ENCODE results near the gene TAS2R3.
"Not testable (repeated sequence)": the region's sequence is repeated elsewhere in the genome, so short reads cannot be mapped to it uniquely, and the experiment has no call there.

Gene TAS2R3

GRCh38 chr7:141744131-141744530 lies 19.8 kb upstream of the TAS2R3 start:
- H3K4me3 ChIP-seq (ENCODE audit: low read length): no peak overlapping the region
- TF ChIP-seq ZNF274 (IDR thresholded peaks at IDR 0.05; ENCODE audit: low read depth, low read length): no peak

GRCh38 chr7:141748396-141748795 lies 15.5 kb upstream of the TAS2R3 start:
- no peak for TF ChIP-seq ZNF274 (IDR thresholded peaks at IDR 0.05; ENCODE audit: low read depth, low read length)
- H3K4me3 ChIP-seq (ENCODE audit: low read length): no peak overlapping the region

DNA sequence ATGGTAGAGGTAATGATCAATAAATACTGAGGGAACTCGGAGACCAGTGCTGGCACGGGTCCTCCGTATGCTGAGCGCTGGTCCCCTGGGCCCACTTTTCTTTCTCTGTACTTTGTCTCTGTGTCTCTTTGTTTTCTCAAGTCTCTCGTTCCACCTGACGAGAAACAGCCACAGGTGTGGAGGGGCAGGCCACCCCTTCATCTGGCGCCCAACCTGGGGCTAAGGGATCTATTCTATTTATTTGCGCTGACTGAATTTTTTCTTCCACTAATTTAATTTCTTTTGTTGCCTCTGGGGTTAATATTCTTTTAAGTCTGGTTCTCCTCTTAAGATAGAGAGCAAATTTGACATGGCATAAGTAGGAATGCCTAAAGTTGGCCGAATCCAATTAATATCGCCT lies 12.0 kb upstream of the TAS2R3 start:
- not testable (repeated sequence) for H3K4me3 ChIP-seq (ENCODE audit: low read length)

DNA sequence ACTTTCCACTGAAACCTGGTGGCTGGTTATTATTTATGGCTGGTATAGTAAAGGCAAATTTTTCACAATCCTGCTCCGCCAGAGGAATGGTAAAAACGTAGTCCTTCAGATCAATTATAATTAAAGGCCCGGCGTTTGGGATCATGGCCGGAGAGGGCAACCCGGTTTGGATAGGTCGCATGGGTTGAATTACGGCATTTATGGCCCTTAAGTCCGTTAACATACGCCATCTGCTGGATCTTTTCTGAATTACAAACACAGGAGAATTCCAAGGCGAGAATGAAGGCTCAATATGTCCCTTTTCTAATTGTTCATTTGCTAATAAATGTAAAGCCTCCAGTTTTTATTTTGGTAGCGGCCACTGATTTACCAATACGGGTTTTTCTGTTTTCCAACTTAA lies 11.3 kb upstream of the TAS2R3 start:
- H3K4me3 ChIP-seq (ENCODE audit: low read length): no peak overlapping the region
- no peak for TF ChIP-seq ZNF274 (IDR thresholded peaks at IDR 0.05; ENCODE audit: low read depth, low read length)

GRCh38 chr7:141754939-141755338 lies 9.0 kb upstream of the TAS2R3 start:
- no peak overlapping the region for H3K4me3 ChIP-seq (ENCODE audit: low read length)
- TF ChIP-seq ZNF274 (IDR thresholded peaks at IDR 0.05; ENCODE audit: low read depth, low read length): no peak

- H3K4me3 ChIP-seq (ENCODE audit: low read length): not testable (repeated sequence)
Measured at GRCh38 chr7:141770083-141770583, 6.2 kb downstream of the TAS2R3 start.

DNA sequence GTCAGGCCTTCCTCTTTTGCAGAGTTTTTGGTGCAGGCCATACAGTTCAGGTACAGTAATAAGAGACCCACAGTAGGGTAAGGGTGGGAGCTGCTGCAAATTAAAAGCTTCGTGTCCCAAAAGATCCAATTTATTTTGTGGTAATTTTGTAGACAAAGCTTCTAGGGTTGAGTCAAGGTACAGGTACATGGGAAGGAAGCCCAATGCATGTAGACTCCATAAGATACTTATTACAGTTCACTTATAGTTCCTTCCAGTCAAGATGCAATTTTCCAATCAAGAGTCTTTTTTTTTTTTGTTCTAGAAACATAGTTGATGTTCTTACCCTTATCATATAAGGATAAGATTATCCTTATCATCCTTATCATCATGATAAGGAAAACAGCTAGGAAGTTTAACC lies 12.5 kb downstream of the TAS2R3 start, which contains the start of gene TAS2R4:
Gene TAS2R4, plus strand, starts transcription at position 301 of the 400 bp plus-strand sequence. CDS start 1,815 bp downstream, outside the sequence.
- no peak for TF ChIP-seq ZNF274 (IDR thresholded peaks at IDR 0.05; ENCODE audit: low read depth, low read length)
- H3K4me3 ChIP-seq (ENCODE audit: low read length): no peak within 1 kb of the TSS

DNA sequence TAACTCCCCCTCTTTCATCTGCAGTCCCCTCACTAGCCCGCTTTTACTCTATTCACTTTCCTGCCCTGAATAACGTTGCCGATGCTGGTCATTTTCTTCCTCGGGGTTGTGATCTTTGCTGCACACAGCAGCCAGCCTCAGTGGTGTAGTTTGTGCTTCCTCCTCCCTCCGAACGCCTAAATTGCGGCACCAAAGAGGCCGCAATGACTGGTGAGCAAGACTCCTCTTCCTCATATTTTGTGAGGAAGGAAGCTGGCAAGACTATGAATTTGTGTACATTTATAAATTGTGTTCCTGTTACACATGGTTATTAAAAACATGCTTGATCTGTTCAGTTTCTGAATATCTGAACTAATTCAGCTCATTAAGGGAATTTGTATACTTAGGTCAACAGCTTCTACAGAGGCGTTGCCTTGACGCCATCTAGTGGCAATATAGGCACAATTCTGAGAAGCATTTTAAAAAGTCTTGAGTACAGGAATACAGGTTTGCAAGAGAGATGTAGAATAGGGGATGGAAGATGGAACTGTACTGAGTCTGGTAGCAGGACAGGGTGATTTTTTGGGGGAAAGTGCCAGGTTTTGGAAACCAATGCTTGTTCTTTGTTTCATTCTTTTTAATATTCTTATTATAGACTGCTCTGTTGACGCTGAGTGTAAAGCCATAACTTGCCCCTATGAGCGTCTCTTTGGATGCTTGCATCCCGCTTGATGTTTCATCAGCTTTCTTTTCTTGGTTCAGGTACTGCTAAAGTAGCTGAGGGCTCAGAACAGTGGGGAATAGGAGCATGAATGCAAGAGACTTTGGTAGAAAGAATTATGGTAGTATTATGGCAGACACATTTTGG lies 22.0 kb downstream of the TAS2R3 start:
- no peak for TF ChIP-seq ZNF274 (IDR thresholded peaks at IDR 0.05; ENCODE audit: low read depth, low read length)
- H3K4me3 ChIP-seq (ENCODE audit: low read length): no peak overlapping the region

GRCh38 chr7:141788296-141788695 lies 24.4 kb downstream of the TAS2R3 start:
- H3K4me3 ChIP-seq (ENCODE audit: low read length): no peak overlapping the region
- no peak for TF ChIP-seq ZNF274 (IDR thresholded peaks at IDR 0.05; ENCODE audit: low read depth, low read length)

DNA sequence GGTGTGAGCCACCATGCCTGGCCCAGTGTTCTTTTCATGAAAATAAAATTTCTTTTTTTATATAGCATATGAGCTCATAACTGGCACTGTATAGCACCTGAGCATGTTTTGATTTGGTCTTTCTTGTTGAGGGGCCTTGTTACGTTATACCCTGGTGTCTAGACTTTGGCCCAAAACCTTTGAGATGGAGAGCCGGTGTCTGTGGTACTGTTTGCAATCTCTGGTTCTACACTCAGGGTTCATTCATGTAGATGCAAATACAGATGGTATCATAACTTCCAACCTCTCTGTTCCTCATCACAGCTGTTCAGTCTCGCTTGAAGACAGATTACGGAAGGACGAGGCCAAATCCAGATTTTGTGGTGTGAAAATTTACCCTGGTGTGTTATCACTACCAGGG lies 26.0 kb downstream of the TAS2R3 start, which contains the start of gene TAS2R5:
Gene TAS2R5, plus strand, starts transcription at position 301 of the 400 bp plus-strand sequence. CDS start 145 bp downstream, outside the sequence.
- H3K4me3 ChIP-seq (ENCODE audit: low read length): no peak within 1 kb of the TSS
- no peak for TF ChIP-seq ZNF274 (IDR thresholded peaks at IDR 0.05; ENCODE audit: low read depth, low read length)

DNA sequence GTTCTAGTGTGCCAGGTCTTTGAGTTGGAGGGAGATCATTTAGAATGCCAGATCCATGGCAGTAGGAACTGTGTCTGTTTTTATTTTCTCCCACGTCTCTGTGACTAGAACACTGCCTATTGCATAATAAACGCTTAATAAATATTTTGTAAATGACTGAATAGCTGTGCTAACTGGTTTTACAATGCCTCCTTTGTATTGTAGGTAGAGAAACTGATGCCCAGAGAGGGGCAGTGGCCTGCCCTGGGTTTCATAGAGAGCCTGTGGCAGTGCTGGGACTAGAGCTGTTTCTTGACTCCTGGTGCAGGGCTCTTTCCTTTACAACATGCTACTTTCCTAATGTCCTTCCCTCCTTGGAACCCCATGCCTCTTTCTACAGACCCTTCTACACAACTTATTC lies 28.6 kb downstream of the TAS2R3 start:
- no peak for TF ChIP-seq ZNF274 (IDR thresholded peaks at IDR 0.05; ENCODE audit: low read depth, low read length)
- no peak overlapping the region for H3K4me3 ChIP-seq (ENCODE audit: low read length)
